GM21515 (cell line): ENCODE results near the gene PRDM16.

ENCODE experiments used
- ATAC-seq: cut with Tn5 transposase; IDR thresholded peaks from one replicate; pipeline ENCODE4 v1.9.1; 2021; ENCODE audit not compliant: unreplicated experiment

Gene PRDM16

DNA sequence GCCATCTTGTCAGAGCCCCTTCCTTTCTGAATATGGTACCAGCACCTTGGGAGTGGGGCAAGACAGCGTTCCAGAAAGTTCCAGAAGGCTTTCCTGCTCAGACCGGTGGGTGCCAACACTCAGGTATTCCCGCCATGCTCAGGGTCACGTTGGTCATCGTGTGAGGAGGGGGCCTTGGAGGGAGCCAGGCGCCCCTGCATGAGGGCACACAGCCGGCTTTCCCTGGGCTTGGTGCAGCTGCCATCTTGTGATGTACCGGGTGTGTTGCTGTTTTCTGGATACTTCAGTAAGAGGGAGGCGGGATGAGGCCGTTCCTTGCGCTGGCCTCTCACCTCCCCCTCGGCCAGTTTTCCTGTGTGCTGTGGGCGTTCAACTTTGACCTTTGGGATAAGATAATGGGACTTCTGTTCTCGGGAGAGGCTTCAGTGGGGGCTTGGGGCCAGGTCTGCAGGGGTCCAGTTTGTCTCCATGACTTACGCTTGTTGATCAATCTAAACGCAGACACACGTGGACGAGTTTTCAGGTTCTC, 69.7 kb downstream of the PRDM16 start:
- no peak for ATAC-seq

DNA sequence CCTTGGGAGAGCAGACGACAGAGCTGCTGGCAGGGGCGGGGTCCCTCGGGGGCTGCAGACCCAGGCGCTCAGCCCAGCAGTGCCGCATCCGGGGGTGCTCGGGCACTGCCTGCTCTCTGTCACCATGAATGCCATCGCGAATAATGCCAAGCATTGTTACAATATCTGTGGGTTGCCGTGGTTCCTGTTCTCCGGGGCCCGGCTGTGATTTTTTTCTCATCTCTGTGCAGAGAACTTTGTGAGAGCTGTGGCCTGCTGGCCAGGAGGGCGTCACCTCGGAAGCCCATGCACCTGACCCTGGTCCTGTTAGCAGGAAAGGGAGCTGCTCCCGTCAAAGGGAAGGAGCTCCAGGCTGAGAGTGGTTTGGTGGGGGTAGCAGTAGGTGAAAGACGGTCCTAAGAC, 70.4 kb downstream of the PRDM16 start:
- no peak for ATAC-seq

DNA sequence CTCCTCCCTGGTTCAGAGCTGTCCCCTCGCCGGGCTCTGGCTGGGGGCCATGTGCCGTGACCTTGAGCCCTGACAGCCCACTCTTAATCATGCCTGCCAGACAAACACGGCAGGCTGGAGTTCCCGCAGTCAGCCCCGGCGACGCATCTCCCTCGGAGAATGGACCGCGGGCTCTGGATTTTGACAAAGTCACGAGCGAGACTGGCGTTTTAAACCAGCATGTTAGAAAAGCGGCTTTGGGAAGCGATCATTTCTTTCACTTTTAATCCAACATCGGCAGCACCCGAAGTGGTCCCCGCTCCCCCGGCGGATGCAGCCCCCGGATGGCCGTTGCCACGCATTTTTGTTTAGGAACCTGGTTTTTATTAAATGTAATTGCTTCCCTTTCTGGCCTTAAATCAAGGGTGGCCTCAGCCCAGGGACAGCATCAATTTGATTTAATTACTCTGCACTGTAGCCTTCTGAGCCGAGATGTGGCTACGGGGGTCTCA, 70.9 kb downstream of the PRDM16 start:
- no peak for ATAC-seq

DNA sequence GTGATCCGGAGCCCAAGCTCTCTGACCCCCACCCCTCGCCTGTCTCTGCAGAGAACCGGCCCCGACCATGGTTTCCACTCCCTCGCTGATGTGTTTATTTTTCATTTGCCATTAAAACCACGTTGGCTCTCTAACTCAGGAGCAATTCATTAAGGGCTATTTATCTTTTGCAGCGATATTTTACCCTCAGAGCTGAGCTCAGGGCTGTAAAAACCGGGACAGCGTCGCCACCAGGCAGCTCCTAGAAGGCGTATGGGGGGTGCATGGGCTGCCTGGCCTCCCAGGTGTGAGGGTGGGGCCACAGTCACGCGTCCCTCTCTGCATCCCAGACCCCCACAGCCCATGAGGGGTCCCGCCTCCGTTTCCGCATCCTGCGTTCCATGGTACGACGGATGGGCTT, 71.4 kb downstream of the PRDM16 start:
- no peak for ATAC-seq

DNA sequence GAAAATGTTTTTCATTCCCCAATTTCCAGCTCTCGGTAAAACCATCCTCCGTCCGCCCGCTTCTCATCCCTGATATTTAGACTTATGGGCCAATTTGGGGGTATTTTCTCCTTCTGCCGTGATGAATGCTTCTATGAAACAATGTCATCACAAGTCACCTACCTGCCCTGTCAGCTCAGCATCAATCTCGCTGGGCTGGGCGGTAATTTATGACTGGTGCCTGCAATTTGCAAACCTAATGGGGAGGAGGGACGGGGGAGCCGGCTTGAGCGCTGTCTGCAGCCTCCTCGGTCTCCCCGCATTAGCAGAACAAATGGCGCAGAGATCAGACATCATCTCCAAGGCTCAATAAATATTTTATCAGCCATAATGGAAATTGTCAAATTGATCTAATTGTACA, 72.1 kb downstream of the PRDM16 start:
- ATAC-seq: no peak

DNA sequence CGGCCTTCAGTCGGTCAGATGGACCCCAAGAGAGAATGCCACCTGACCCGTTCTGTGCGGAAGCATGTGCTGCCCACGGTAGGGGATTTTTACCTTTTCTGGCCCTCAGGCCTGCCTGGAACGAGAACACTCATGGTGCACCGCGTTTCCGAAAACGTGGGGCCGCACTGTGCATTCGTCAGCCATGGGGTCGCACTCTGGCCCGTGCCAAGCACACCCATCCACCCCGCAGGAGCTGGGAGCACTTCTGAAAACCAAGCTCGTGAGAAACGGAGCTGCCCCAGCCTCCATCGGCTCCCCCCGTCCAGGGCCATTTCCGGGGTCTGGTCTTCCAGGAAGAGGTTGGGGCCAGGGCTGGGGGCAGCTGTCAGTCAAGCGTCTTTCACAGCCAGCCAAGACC, 72.8 kb downstream of the PRDM16 start:
- ATAC-seq: no peak

DNA sequence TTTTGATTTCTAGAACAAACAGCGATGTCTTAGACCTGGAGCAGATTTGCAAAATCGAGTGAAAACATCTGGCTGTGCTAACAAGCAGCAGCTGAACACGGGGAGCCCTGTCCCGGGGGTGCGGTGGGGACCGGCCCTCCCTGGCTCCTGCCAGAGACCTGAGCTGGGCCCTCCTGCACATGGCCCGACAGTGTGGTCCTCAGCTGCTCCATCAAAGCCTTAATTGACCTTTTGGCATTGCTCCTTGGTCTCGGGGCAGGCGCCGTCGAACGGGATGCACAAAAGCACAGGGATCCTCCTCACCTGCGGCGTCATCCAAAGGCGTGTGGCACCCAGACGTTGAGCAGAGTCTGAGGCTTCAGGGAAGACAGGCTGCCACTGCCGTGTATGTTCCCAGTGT, 73.2 kb downstream of the PRDM16 start:
- ATAC-seq: no peak

DNA sequence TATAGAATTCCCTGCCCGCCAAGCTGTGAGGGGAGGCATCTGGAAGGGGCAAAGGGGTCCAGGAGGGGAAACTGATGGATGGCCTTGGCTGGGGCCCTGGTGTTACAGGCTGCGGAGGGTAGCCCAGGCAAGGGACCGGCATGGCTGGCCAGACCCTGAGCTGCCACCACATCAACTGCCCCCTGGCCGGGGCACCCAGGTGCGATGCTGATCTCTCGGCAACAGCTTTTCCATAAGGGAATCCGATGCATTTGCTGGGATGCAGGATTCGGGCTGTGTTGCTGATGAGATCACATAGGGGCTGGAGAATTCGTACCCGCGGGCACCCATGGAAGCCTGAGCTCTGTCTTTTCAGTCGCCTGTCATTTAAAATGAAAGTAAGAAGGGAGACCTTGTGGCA, 73.7 kb downstream of the PRDM16 start:
- ATAC-seq: no peak

DNA sequence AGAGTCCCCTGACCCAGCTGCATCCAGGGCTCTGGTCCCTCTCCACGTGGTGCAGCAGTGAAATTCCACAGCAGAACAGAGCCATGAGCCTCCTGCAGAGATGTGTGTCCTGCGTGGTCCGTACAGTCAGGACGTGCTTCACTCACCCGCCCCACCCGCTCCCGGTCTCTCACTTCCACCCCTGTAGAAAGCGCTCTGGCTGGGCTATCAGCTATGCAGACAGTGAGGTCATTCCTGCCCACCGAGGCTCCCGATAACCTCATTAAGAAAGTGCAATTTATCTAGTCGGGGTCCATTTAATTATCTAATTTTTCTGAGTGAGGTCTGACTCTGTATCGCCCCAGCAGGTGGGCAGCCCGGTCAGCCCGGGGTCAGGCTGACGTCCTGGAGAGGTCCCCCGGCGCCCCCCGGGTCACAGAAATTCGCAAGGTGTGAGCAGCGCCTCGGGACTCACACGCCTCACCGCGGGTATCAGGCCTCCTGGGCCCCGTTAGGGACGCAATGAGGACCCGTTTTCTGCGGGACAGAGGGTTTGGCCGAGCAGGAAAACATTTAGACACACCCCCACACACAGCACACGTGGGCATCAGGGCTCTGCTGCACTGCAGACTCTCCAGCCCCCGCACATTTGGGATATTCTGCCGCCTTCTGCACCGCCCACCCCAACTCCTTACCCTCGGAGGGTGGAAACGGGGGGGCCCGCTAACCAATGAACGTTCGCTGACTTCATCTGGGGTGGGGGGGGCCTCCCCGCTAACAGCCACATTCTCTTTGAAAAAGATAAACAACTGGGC, 76.7 kb downstream of the PRDM16 start:
- no peak for ATAC-seq

DNA sequence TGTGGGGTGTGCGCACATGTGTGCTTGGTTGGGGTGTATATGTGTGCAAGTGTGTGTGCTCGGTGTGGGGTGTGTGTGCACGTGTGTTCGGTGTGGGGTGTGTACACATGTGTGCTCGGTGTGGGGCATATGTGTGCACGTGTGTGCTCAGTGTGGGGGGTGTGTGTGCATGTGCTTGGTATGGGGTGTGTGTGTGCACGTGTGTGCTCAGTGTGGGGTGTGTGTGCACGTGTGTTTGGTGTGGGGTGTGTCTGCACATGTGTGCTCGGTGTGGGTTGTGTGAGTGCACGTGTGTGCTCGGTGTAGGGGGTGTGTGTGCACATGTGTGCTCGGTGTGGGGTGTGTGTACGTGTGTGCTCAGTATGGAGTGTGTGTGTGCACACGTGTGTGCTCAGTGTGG, 77.5 kb downstream of the PRDM16 start:
- no peak for ATAC-seq

DNA sequence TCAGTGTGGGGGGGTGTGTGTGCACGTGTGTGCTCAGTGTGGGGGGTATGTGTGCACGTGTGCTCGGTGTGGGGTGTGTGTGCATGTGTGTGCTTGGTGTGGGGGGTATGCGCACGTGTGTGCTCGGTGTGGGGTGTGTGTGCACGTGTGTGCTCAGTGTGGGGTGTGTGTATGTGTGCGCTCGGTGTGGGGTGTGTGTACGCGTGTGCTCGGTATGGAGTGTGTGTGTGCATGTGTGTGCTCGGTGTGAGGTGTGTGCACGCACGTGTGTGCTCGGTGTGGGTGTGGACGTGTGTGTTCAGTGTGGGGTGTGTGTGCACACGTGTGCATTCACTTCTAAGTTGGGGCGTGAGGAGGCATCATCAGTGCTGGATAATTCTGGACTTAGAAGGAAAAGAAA, 77.9 kb downstream of the PRDM16 start:
- no peak for ATAC-seq

DNA sequence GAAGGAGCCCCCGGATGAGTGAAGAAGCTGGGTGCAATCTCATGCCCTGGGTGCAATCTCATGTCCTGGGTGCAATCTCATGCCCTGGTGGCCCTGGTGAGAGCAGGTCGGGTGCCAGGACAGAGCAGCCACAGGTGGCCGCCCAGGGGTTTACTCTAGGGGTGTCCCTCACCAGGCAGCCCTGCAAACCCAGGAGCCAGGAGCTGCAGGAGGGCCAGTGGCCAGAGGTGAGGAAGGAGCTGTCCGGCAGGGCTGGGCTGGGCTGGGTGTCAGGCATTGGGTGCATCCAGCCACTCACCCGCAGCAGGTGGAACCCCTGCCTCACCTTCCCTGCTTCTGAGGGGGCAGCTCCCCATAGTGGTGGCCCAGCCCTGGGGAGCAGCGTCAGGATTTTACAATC, 79.2 kb downstream of the PRDM16 start:
- no peak for ATAC-seq

DNA sequence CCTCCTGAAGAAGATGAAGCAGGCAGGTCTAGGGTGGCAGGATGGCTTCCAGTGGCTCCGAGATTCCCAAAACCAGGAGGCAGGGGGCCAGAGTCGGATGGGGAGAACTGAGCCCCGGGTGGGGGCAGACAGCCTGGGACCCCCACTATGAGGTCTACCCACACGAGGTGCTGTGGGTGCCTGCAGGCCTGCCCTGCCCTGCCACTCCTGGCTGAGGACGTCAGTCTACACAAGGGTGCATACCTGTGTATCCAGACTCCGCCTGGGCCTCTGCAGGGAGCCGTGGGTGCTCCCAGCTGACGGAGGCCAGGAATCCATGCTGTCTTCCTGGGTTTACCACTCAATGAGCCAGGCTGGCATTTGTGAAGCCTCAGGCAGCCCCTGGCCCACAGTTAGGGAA, 80.3 kb downstream of the PRDM16 start:
- ATAC-seq: no peak

DNA sequence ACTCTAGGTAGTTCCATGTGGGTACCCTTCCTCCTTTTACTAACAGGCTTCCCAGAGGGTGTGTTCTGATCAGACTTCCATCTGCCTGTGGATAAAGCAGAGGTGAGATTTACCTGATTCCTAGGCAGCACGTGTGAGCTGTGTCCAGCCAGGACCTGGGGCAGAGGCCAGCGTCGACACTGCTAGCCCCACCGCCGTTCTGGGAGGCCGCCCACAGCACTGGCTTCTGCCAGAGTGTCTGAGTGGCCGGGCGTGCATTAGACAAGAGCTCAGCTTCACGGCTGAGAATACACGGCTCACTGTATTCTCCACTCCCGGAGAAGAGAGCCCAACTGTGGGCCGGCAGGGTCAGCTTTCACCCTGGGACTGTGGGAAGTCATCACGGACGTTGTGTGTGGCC, 82.5 kb downstream of the PRDM16 start:
- no peak for ATAC-seq

DNA sequence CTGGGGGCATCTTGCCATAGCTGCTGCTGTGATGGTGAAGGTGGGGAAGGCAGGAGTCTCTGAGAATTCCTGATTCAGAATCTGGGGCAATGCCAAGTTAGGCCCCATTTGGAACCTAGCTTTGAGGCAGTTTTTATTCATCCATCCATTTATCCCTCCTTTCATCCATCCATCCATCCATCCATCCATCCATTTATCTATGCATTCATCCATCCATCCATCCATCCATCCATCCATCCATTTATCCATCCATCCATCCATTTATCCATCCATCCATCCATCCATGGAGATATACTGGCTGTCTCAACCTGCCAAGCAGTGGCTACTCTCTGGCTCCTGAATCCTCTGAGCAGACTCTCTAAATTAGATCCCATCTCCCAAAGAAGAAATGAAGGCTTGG, 83.1 kb downstream of the PRDM16 start:
- ATAC-seq: no peak

DNA sequence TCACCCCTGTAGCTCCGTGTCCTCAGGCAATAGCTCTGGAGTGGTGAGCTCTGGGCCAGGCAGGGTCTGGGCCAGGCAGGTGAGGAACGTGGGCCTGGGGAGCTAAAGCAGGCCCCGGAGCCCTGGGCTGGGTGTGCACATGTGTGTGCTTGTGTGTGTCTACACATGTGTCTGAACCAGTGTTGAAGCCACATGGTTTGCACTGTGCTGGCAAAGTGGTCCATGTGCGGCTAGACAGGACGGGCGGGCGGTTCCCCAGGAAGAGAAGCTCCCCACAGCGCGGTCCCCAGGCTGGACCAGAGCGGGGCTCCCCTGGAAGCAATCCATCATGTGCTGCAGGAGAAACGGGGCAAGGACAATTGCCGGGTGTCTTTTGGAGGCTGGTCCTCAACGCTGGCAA, 84.2 kb downstream of the PRDM16 start:
- no peak for ATAC-seq

DNA sequence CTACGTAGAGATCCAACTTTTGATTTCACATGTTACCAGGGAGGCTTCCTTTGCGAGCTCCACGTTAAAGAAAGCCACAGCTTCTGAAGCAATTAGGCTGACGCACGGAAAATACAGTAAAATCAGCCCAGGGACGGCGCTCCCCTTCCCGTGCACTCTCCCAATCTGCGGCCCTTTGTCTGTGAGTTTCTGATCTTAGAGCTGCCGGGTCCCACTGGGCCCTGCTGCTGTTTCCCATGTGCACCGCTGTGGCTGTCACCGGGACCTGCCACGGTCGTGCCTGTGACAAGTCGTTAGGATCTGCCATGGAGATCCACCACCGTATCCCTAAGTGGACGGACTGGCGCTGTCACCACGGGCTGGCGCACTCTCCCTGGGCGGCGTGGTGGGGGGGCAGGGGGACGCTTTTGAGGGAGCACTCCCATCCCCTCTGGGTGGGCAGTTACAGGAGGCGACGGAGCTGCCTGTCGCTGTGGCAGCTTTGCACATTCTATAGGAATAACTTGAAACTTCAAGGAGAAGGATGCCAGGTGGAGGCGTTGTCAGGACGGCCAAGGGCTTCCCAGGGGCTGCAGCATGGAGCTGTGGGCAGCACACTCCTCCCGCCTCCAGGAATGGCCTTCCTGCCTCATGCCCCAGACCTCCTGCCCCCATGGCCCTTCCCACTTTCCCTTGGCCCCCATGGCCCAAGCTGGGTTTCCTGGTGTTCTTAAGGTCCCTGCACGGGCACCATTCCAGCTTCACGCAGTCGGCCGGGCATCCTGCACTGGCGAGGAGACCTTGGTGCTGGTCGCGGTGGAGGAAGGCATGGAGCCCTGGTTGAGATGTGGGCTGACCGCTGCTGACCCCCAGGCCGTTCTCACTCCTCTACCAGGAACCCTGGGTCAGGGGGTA, 85.1 kb downstream of the PRDM16 start:
- ATAC-seq: no peak

DNA sequence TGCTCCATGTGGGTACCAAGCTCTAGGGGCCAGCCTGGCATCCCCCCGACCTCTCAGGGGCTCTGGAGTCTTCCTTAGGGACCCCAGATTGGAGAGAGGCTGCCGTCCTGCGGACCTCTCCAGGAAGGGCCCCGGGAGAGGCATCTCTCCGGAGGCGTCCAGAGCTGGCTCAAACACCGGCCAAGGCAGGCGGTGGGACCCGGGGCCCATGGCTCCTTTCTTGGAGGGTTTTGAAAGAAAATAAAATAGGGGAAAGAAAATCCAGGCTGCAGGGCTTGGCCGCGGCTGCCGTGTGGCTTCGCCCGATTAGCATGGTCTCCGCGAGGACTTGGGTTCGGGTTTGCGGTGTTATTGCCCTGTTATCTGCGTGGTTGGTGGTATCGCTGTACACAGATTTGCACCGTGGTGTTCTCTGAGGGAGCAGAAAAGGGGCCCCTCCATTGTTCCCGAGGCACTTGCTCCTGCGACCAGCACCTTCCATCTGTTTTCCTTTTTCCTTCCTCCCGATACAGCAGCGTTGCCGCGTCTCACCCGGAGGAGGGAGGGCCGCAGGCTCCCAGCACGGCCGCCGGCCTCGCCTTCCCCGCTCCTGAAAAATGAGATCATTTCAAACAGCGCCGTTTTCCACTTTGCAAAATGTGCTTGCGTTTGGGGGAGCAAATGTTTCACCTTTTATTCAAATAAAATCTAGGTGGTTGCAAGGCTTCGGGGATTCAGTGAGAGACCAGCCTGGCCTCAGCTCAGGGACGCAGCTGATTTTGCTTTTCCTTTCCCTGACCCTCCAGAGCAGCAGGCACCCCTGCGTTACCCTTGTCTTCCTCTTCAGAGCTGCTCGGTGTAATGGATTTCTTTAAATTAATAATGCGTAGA, 86.3 kb downstream of the PRDM16 start:
- ATAC-seq: no peak

DNA sequence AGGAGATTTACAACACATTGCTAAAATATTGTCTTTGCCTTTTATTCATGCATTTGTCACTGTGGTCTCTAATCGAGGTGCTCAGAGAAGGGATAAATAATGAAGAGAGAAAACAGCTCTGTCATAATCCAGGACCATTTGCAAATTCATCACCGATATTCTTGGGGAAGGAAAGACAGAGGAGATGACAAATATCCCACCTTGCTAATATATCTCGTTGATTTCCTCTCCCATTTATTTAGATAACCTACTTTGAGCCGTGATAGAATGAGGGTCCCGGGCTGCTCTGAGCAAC, 86.9 kb downstream of the PRDM16 start:
- no peak for ATAC-seq

DNA sequence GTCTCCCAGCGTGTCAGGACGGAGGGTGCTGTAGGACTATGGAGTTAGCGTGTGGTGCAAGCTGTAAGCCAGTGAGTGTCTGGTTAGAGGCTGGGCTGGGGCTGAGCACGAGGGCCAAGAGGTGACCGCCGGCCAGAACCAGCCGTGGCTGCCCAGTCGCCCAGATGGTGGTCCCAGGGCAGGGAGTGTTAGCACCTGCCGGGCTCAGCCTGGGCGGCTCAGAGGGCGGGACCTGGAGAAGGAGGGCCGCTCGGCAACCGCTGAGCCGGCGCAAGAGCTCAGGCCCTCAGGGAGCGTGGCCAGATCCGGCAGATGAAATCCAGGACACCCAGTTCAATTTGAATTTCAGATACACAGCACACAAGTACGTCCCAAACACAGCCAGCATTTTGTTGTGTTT, 87.9 kb downstream of the PRDM16 start:
- ATAC-seq: no peak

DNA sequence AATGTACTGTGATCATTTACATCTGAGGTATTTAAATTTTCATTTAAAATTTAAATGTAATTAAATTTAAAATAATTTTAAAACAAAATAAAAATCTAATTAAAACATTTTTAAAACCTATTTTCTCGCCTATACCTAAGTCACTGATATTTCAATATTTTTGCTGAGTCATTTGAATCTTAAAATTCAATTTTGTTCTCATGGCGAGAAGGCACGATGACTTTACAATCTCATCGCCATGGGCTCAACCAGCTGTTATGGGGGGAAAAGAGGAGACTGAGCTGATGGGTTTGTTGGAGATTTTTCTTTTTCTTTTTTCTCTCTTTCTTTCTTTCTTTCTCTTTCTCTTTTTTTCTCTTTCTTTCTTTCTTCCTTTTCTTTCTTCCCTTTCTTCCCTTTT, 89.3 kb downstream of the PRDM16 start:
- no peak for ATAC-seq
